Measurements from ENCODE around the gene CDC73.
"Not testable (repeated sequence)": the region's sequence is repeated elsewhere in the genome, so short reads cannot be mapped to it uniquely, and the experiment has no call there.

CDC73 gene

GRCh38 chr1:193179094-193179493, 57.3 kb downstream of the CDC73 start:
- in situ Hi-C loops (cut with HindIII; ENCODE audit: low sequenced_read_pairs): no loop called here

- in situ Hi-C loops (cut with HindIII; ENCODE audit: low sequenced_read_pairs): no loop called here
Measured at GRCh38 chr1:193181536-193181935, 59.7 kb downstream of the CDC73 start.

GRCh38 chr1:193181985-193182384, 60.2 kb downstream of the CDC73 start:
- in situ Hi-C loops (cut with HindIII; ENCODE audit: low sequenced_read_pairs): no loop called here

- in situ Hi-C loops (cut with HindIII; ENCODE audit: low sequenced_read_pairs): no loop called here
Measured at GRCh38 chr1:193183019-193183627, 61.3 kb downstream of the CDC73 start.

DNA sequence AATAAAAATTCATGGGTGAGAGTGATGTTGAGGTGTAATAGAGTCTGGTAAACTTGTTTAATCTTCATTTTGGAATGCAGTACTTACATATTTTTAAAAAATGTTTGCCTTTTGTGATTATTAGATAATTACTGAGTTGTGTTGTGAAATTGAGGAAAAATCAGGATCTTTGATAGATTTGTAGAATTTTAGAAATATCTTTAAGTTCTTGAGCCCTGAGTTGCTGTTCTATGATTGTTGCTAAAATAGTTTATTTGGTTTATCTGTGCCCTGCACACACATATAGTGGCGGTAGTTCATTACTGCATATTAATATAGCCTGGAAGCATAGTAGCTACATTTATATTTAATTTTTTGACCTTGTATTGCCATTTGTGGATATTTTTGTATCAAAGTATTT, 62.9 kb downstream of the CDC73 start:
- in situ Hi-C loops (cut with HindIII; ENCODE audit: low sequenced_read_pairs): no loop called here

- in situ Hi-C loops (cut with HindIII; ENCODE audit: low sequenced_read_pairs): no loop called here
Measured at GRCh38 chr1:193185211-193185610, 63.4 kb downstream of the CDC73 start.

- in situ Hi-C loops (cut with HindIII; ENCODE audit: low sequenced_read_pairs): no loop called here
Measured at GRCh38 chr1:193185901-193186731, 64.3 kb downstream of the CDC73 start, which contains the start of gene B3GALT2. TSS of gene B3GALT2 (minus strand) at chr1:193186613. CDS start at chr1:193181562, 5,051 bp downstream.

- in situ Hi-C loops (cut with HindIII; ENCODE audit: low sequenced_read_pairs): no loop called here
Measured at GRCh38 chr1:193187114-193187513, 65.3 kb downstream of the CDC73 start.

GRCh38 chr1:193188915-193189314, 67.1 kb downstream of the CDC73 start:
- in situ Hi-C loops (cut with HindIII; ENCODE audit: low sequenced_read_pairs): not testable (repeated sequence)

- in situ Hi-C loops (cut with HindIII; ENCODE audit: low sequenced_read_pairs): no loop called here
Measured at GRCh38 chr1:193189442-193190095, 67.7 kb downstream of the CDC73 start.

- in situ Hi-C loops (cut with HindIII; ENCODE audit: low sequenced_read_pairs): no loop called here
Measured at GRCh38 chr1:193190096-193190744, 68.4 kb downstream of the CDC73 start.

DNA sequence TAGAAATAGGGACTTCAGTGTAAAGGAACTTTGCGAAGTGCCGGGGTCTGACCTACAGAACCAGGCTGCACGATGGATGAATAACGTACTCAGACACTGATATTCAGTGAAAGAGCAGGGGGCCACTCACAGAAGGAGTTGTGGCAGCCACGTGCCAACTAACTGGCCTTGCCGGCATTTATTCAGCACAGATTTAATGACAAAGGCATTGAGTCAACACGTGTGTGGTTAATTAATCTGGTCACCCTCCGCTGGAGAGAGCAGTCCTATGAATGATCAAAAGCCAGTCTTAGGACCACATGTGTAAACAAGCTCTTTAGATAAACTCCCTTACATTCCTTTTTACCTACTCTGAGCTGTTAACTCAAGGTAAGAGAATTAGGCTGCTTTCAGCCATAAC, 70.8 kb downstream of the CDC73 start:
- in situ Hi-C loops (cut with HindIII; ENCODE audit: low sequenced_read_pairs): no loop called here

- in situ Hi-C loops (cut with HindIII; ENCODE audit: low sequenced_read_pairs): no loop called here
Measured at GRCh38 chr1:193199940-193200339, 78.1 kb downstream of the CDC73 start.

DNA sequence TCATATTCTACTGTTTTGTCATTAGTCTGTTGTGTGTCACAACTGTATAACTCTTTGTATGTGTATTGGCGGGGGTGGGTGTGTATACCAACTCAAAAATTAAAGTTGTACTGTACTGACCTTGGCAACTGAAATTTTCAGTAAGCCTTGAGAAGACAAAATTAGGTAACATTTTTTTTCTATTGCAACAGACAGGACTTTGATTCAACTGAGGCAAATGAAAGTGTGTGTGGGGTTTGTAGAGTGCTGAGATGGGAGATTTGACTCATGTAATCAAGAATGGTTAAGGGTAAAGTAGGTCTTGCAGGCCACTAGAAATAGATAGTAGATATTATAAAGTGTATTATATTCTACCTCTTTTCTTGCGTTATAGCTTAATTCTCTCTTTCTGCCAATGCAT, 79.2 kb downstream of the CDC73 start:
- in situ Hi-C loops (cut with HindIII; ENCODE audit: low sequenced_read_pairs): no loop called here

DNA sequence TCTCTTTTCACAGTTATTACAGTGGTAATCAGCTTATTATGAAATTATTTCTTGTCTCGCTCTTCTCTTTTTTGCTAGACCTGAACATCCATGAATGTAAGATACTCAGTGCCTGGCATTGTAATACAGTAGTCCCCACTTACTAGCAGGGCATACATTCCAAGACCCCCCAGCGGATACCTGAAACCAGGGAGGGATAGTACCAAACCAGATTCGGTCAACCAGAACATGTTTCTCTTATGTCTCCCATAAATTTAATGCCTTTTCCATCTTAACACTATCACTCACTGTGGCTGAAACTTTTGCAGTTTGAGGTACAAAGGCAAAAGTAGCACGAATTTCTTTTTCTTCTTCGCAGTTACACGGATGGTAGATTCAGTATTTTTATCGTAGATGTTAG, 89.2 kb downstream of the CDC73 start:
- in situ Hi-C loops (cut with HindIII; ENCODE audit: low sequenced_read_pairs): no loop called here

DNA sequence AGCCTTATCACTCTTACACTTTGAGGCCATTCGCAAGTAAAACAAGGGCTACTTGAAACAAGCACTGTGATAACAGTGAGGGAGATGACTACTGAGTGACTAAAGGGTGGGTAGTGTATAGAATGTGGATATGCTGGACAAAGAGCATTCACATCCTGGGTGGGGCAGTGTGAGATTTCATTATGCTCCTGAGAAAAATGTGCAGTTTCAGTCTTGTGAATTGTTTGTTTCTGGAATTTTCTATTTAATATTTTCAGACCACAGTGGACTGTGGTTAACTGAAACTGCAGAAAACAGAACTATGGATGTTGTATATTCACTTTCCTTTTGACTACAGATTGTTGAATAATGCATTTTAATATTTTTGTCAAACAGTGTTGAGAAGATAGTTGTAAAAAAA, 89.7 kb downstream of the CDC73 start:
- in situ Hi-C loops (cut with HindIII; ENCODE audit: low sequenced_read_pairs): no loop called here

GRCh38 chr1:193212637-193213036, 90.8 kb downstream of the CDC73 start:
- in situ Hi-C loops (cut with HindIII; ENCODE audit: low sequenced_read_pairs): no loop called here

GRCh38 chr1:193213998-193214397, 92.2 kb downstream of the CDC73 start:
- in situ Hi-C loops (cut with HindIII; ENCODE audit: low sequenced_read_pairs): no loop called here

GRCh38 chr1:193216920-193217319, 95.1 kb downstream of the CDC73 start:
- in situ Hi-C loops (cut with HindIII; ENCODE audit: low sequenced_read_pairs): no loop called here

DNA sequence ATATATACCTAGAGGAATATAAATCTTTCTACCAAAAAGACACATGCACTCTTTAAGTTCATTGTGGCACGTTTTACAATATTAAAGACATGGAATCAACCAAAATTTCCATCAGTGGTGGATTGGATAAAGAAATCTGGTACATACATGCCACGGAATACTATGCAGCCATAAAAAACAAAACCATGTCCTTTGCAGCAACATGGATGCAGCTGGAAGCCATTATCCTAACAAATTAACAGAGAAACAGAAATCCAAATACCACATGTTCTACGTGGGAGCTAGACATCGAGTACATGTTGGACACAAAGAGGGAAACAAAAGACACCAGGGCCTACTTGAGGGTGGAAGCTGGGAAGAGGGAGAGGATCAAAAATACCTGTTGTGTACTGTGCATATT, 97.6 kb downstream of the CDC73 start:
- in situ Hi-C loops (cut with HindIII; ENCODE audit: low sequenced_read_pairs): no loop called here

DNA sequence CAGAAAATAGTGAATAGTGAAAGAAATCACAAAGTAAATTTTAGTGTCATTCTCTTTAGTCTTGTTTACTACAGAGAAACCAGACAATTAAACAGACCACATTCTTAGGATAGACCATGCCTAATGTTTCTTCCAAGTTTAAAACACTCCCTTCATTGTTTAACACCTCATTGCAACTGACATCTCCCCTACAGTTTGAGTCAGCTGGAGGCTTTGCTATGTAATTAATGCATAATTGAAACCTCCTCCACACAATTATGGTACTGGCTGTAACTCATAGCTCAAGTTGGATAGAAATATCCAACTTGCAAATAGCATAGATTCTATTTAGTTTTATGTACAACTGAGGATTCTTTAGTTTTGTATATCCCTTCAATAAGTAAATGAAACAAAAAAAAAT, 99.8 kb downstream of the CDC73 start:
- in situ Hi-C loops (cut with HindIII; ENCODE audit: low sequenced_read_pairs): no loop called here

Measured in DLD1 (cell line).